HepG2 (cell line): Measurements from ENCODE around the gene DIAPH1. TPM values are rescaled to one million over a fixed set of nuclear protein-coding genes. Genes with fewer than 3 reads are reported as not detected.

Experiments used
- ATAC-seq: fragments of 200-7000 bp; cut with Tn5 transposase; 3 replicates; pipeline ENCODE4 v1.9.1; 2020; ENCODE audit warnings: mild to moderate bottlenecking, moderate library complexity
- BruUV-seq: library from RNA; stranded (reverse); fragments of 400-500 nt; replicated peaks from 2 replicates; lab custom pipeline; 2021; lab: Mats Ljungman, UMichigan
- CTCF ChIA-PET: fragments of 300-600 bp; formaldehyde crosslinking; extraction: SDS; loops from one replicate; lab custom pipeline; 2021; ENCODE audit warnings: low total read pairs, inconsistent platforms, low intra/inter-chr PET ratio; lab: Yijun Ruan, JAX
- POLR2A ChIA-PET: fragments of 350-600 bp; sonication (Branson Sonifier 250); formaldehyde crosslinking; loops from one replicate; lab custom pipeline; 2020; ENCODE audit warnings: antibody characterized with exemption, inconsistent platforms; lab: Yijun Ruan, JAX
- DNase-seq: peaks from one replicate; pipeline ENCODE4 v3.0.0-alpha.2; 2015; ENCODE audit warnings: low spot score
- FAIRE-seq: peaks from 3 replicates; lab custom pipeline; 2011; peaks lifted over from hg19 to GRCh38; lab: Jason Lieb, UNC
- H2AFZ ChIP-seq: one replicate; pipeline ENCODE4 v1.6.1; 2011; ENCODE audit warnings: low read length, inconsistent platforms
- H3K27ac ChIP-seq: fragments of 300-600 bp; 3 replicates; pipeline ENCODE4 v1.8.0; 2011; ENCODE audit warnings: mixed run types, mild to moderate bottlenecking, mixed read lengths, low read length, inconsistent platforms; ENCODE audit not compliant: insufficient read depth; ENCODE audit errors: extremely low read length
- H3K27me3 ChIP-seq, 2 experiments: fragments of 200-600 bp in 1 of 2; 2 replicates in 1 of 2; 3 replicates in 1 of 2; pipeline versions ENCODE4 v1.6.0 to v1.8.0; 2011; ENCODE audit warnings: low read length in 2 of 2, mild to moderate bottlenecking in 2 of 2, moderate library complexity in 2 of 2, inconsistent platforms in 1 of 2; ENCODE audit not compliant: insufficient read depth in 2 of 2, control insufficient read depth in 1 of 2
- H3K36me3 ChIP-seq, 2 experiments: fragments of 200-600 bp in 1 of 2; replicated peaks in 1 of 2; 2 replicates in 1 of 2; 3 replicates in 1 of 2; pipeline versions ENCODE4 v1.5.1 to v1.8.0; 2011; ENCODE audit warnings: low read length in 2 of 2, inconsistent platforms in 1 of 2; ENCODE audit not compliant: insufficient read depth in 2 of 2, control insufficient read depth in 1 of 2
- H3K4me1 ChIP-seq: 2 replicates; pipeline ENCODE4 v1.5.1; 2012; ENCODE audit warnings: low read length, inconsistent platforms; ENCODE audit not compliant: insufficient read depth
- H3K4me2 ChIP-seq: 2 replicates; pipeline ENCODE4 v1.6.0; 2011; ENCODE audit warnings: low read depth, low read length, inconsistent platforms
- H3K4me3 ChIP-seq, 3 experiments: fragments of 200-600 bp in 1 of 3; sonication (generic), shearing (Covaris generic) in 1 of 3; replicated peaks in 1 of 3; 2 replicates each; pipeline ENCODE4 v1.5.1; 2011 to 2016; ENCODE audit warnings: low read length in 3 of 3, inconsistent platforms in 2 of 3, low read depth in 2 of 3, mild to moderate bottlenecking in 2 of 3, control low read depth in 1 of 3, mixed read lengths in 1 of 3; ENCODE audit not compliant: insufficient read depth in 1 of 3
- H3K79me2 ChIP-seq: one replicate; pipeline ENCODE4 v1.6.1; 2011; ENCODE audit warnings: low read length, inconsistent platforms; ENCODE audit not compliant: insufficient read depth
- H3K9ac ChIP-seq: 2 replicates; pipeline ENCODE4 v1.6.0; 2011; ENCODE audit warnings: mild to moderate bottlenecking, low read depth, low read length, inconsistent platforms; ENCODE audit not compliant: insufficient read depth
- H3K9me3 ChIP-seq: 2 replicates; pipeline ENCODE4 v1.5.1; 2012; ENCODE audit warnings: mild to moderate bottlenecking, low read length
- H4K20me1 ChIP-seq: 2 replicates; pipeline ENCODE4 v1.6.0; 2011; ENCODE audit warnings: inconsistent platforms, mild to moderate bottlenecking, low read length, moderate library complexity; ENCODE audit not compliant: insufficient read depth
- CBX5 ChIP-seq: sonication (generic); formaldehyde crosslinking; IDR thresholded peaks from 2 replicates; pipeline ENCODE4 v1.4.0; 2020; ENCODE audit warnings: missing genetic modification reagents, borderline replicate concordance
- ETV6 ChIP-seq: sonication (generic); formaldehyde crosslinking; conservative IDR thresholded peaks from 2 replicates; pipeline ENCODE4 v1.4.0; 2020; ENCODE audit warnings: missing genetic modification reagents
- HNRNPK ChIP-seq: fragments of 200-400 bp; formaldehyde crosslinking; IDR thresholded peaks from 2 replicates; pipeline ENCODE4 v1.6.1; 2018; ENCODE audit warnings: low read length, low read depth, moderate library complexity, mild to moderate bottlenecking; ENCODE audit not compliant: poor library complexity, severe bottlenecking
- KDM4B ChIP-seq: sonication (generic); formaldehyde crosslinking; IDR thresholded peaks from 2 replicates; pipeline ENCODE4 v1.4.0; 2020; ENCODE audit warnings: missing genetic modification reagents
- NCOR1 ChIP-seq: fragments of 200-600 bp; sonication (generic); IDR thresholded peaks from 2 replicates; pipeline ENCODE4 v1.7.0; 2017; ENCODE audit warnings: antibody characterized with exemption, low read length, borderline replicate concordance
- NR2F2 ChIP-seq: IDR thresholded peaks from 2 replicates; pipeline ENCODE4 v1.6.1; 2012; ENCODE audit warnings: low read depth, inconsistent platforms, borderline replicate concordance
- RXRB ChIP-seq: IDR thresholded peaks from 2 replicates; pipeline ENCODE4 v1.6.1; 2016; ENCODE audit warnings: borderline replicate concordance, missing genetic modification reagents, missing compliant biosample characterization
- ZNF7 ChIP-seq: IDR thresholded peaks from 2 replicates; pipeline ENCODE4 v1.6.1; 2016; ENCODE audit warnings: missing biosample characterization, missing genetic modification reagents
- ZNF768 ChIP-seq: sonication (generic); formaldehyde crosslinking; IDR thresholded peaks from 2 replicates; pipeline ENCODE4 v1.4.0; 2020; ENCODE audit warnings: missing genetic modification reagents
- WGBS: methylation state at CpG from one replicate; pipeline ENCODE4 v1.1.6; 2017; ENCODE audit warnings: low lambda C conversion rate; 5-methylcytosine and 5-hydroxymethylcytosine counted together
- in situ Hi-C: cut with HindIII; loops from 2 replicates; pipeline ENCODE4 v1.10.0; 2017; ENCODE audit warnings: low pct_unique_long_range_greater_than_20kb; ENCODE audit not compliant: extremely low pct_ligation_motif_present
- intact Hi-C: fragments of 100-400 bp; cut with micrococcal nuclease; formaldehyde crosslinking; loops from one replicate; pipeline ENCODE4 v1.10.0; 2022; ENCODE audit not compliant: unreplicated experiment
- polyA plus RNA-seq, 8 experiments: library from polyadenylated mRNA; depleted of rRNA in 3 of 8; stranded (reverse) in 7 of 8; unstranded in 1 of 8; fragments of >200 nt; fragmentation: Illumina TruSeq in 4 of 8; extraction: Trizol in 4 of 8; gene quantifications; 2 replicates each; pipeline versions ENCODE4 v1.2.1 to v1.2.3, GENCODE V29; 2011 to 2016; ENCODE audit warnings: low read depth in 4 of 8, missing spikeins in 1 of 8, mixed read lengths in 1 of 8; ENCODE audit not compliant: insufficient read depth in 1 of 8
- total RNA-seq, 5 experiments: library from RNA; depleted of rRNA; stranded (reverse); fragments of >200 nt; fragmentation: Illumina TruSeq; extraction: Trizol; gene quantifications; 2 replicates each; pipeline ENCODE4 v1.2.3, GENCODE V29; 2016; ENCODE audit warnings: low read depth in 1 of 5
- TF ChIP-seq, protein P1 (sequence below): sonication (generic); formaldehyde crosslinking; IDR thresholded peaks from 2 replicates; pipeline ENCODE4 v1.9.0; 2022; ENCODE audit warnings: low read depth, missing genetic modification reagents
- TF ChIP-seq, protein P2 (sequence below): sonication (generic); formaldehyde crosslinking; IDR thresholded peaks from 2 replicates; pipeline ENCODE4 v1.4.0; 2020; ENCODE audit warnings: missing genetic modification reagents, borderline replicate concordance

The DIAPH1 gene
- total and polyA plus RNA-seq, 2 of the 13 experiments (the other 11 are each of a cell fraction or from before 2014, with no cell fraction given) = 25.1 to 33.9 TPM

DNA sequence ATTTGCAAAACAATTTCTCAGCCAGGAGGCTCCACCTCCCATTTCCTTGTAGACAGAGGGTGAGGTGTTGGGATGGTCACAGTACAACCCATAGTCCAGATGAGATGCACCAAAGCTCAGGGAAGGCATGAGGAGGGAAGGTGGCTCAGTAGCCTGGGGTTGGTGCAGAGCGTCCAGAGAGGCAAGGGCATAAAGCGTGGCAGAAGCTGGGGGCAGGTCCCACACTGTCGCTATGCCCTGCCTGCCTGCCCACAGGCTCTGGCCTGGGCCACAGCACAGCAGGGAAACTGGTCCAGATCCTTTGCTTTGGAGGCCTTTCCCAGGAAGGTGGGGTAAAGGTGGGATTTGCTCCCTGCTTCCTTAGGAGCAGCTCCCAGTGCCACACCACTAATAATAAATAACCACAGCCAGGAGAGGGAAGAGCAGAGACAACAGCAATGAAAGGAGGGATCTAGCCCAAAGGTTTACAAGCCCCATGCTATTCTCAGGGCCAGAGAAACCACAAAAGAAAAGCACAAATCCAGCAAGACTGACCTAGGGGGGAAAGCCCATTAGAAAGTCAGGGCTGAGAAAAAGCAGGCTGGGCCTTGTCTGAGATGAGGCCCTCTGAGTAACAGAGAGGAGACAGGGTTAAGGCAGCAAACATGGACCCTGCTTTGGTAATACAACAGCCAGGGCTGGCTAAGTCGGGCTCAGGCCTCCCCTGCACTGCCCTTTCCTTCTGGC lies 102.7 kb downstream of the DIAPH1 start:
- H3K4me2 ChIP-seq = no peak overlapping the region
- FAIRE-seq (no peak), ATAC-seq (no peak), DNase-seq (no peak)
- peaks cover 19 to 63% of the 10 kb centered on the region in 2 experiments for H3K36me3 ChIP-seq
- intact Hi-C loops = no loop called here
- TF ChIP-seq NCOR1 = no peak
- TF ChIP-seq ZNF7 (CRISPR knock-in tag) = no peak
- TF ChIP-seq, protein P1, sequence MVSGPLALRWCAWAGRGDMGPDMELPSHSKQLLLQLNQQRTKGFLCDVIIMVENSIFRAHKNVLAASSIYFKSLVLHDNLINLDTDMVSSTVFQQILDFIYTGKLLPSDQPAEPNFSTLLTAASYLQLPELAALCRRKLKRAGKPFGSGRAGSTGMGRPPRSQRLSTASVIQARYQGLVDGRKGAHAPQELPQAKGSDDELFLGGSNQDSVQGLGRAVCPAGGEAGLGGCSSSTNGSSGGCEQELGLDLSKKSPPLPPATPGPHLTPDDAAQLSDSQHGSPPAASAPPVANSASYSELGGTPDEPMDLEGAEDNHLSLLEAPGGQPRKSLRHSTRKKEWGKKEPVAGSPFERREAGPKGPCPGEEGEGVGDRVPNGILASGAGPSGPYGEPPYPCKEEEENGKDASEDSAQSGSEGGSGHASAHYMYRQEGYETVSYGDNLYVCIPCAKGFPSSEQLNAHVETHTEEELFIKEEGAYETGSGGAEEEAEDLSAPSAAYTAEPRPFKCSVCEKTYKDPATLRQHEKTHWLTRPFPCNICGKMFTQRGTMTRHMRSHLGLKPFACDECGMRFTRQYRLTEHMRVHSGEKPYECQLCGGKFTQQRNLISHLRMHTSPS (CRISPR knock-in tag) = no peak
- no peak for TF ChIP-seq RXRB (CRISPR knock-in tag)
- TF ChIP-seq CBX5 (CRISPR knock-in tag) = no peak
- no peak for TF ChIP-seq HNRNPK
- TF ChIP-seq ZNF768 (CRISPR knock-in tag) = no peak
- no peak for TF ChIP-seq NR2F2
- TF ChIP-seq, protein P2, sequence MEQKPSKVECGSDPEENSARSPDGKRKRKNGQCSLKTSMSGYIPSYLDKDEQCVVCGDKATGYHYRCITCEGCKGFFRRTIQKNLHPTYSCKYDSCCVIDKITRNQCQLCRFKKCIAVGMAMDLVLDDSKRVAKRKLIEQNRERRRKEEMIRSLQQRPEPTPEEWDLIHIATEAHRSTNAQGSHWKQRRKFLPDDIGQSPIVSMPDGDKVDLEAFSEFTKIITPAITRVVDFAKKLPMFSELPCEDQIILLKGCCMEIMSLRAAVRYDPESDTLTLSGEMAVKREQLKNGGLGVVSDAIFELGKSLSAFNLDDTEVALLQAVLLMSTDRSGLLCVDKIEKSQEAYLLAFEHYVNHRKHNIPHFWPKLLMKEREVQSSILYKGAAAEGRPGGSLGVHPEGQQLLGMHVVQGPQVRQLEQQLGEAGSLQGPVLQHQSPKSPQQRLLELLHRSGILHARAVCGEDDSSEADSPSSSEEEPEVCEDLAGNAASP (CRISPR knock-in tag) = no peak
- no peak for TF ChIP-seq KDM4B (CRISPR knock-in tag)
- TF ChIP-seq ETV6 (CRISPR knock-in tag) = no peak
- in situ Hi-C loops = no loop called here
- H3K9ac ChIP-seq = no peak overlapping the region
- no peak overlapping the region for H3K4me3 ChIP-seq
- H3K27ac ChIP-seq = no peak overlapping the region
- POLR2A ChIA-PET = no interaction called here
- H4K20me1 ChIP-seq = no peaks in the 10 kb centered on the region
- CTCF ChIA-PET = no interaction called here
- no peaks in the 10 kb centered on the region for H3K27me3 ChIP-seq
- H3K79me2 ChIP-seq = no peaks in the 10 kb centered on the region
- no peaks in the 10 kb centered on the region for H3K4me1 ChIP-seq
- no TSS peak for BruUV-seq
- WGBS = 100% methylated on average over 4 of the region's 4 CpGs
- H3K9me3 ChIP-seq = no peaks in the 10 kb centered on the region
- H2AFZ ChIP-seq = no peak overlapping the region
